Medulla oblongata (tissue), 1 donor: ENCODE results near the gene ARL17B.
"Not testable (repeated sequence)": the region's sequence is repeated elsewhere in the genome, so short reads cannot be mapped to it uniquely, and the experiment has no call there.

Source experiments
- DNase-seq: peaks from one replicate; pipeline ENCODE4 v3.0.0-alpha.2; 2015; ENCODE audit errors: extremely low spot score

The ARL17B gene

DNA sequence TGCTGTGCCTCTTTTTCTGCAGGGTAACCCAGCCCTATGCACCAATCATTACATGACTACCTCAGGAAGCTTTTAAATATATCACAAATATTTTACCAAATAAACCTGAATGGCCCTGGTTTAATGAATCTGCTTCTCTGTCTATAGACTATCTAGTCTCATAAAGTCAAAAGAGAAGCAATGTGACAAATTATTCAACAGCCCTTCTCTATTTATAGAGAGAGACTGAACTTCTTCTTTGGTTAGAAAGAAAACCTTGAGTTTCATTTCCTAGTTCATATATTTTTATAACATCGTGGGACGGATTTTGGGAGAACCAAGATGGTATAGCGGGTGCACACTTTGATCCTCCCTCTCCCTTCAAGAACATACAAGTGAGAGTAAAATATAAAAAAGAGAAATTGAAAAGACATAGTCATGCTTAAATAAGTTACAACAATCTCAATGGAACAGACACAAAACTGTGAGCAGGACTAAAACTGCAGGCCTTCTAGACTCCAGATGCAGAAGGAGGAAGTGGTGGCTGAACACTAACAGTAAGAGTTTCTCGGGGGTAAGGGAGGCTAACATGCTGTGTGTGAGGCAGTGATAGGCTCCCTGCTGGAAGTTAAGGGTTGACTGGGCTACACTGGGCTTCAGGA is 70.5 kb downstream of the ARL17B start:
- DNase-seq, result peak; percentile 77

DNA sequence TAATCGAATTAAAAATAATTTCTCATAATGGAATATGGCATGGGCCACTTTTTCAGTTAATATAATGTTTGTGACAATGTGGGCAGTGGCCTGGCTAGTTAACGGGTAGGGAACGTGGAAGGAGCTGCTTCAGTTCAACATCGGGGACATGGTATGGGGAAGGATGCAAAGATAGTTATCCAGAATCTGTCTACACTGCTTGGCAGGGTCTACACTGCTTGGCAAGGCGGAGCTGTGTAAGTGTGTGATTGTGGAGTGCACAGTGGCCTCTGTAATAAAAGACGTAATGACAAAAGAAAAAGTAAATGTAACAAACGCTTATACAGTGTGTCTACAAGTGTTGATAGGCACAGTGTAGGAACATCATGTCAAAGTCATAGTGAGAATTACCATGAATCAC is 74.0 kb downstream of the ARL17B start:
- DNase-seq, result not testable (repeated sequence)

DNA sequence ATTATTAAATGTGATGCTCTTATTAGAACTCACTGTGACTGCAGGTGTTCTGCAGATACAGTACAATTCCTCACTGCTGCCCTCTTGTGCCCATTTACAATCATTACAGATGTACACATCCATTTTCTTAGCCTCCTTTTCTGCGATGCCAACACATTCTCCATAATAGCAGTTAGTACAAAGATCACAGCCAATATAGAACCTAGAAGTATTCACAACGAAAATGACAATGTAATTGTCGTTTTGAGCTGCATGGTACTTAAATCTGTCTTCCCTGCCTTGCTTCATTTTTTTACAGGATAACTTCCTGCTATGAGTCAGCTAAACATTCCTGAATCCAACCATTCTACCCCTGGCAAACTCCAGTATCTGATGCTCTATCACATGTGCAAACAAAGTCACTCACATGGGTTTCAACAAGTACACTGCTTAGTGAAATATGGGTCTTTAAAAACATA is 74.8 kb downstream of the ARL17B start:
- DNase-seq, result peak; percentile 97

DNA sequence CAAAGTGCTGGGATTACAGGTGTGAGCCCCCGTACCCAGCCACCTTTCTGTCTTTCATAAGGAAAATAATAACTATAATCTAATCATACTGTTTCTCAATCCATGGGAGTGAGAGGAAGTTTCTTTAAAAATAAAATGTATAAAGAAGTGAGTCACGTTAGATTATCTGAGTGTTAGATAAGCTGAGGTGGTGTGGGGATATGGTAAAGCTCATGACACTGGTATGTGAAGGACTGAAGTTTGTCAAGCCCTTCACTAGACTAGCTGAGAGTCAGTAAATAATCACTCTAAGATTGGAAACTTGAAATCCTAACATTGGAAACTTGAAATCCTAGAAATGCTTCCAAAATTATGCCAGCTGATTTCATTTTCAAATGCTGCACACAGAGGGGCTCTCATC is 76.1 kb downstream of the ARL17B start:
- DNase-seq, result not testable (repeated sequence)

DNA sequence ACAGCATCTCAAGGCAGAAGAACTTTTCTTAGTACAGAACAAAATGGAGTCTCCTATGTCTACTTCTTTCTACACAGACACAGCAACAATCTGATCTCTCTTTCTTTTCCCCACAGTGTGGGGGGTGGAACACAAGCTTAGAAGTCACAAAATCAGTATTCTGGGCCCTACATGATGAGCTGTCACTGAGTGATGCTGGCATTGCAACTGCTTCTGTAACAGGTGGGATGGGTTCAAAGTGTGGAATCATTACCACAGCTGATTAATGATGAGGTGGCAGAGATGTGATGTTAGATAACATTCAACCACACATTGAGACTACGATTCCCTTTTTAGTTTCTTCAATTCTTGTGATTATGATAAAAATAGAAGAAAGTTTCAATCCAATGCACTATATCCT is 77.1 kb downstream of the ARL17B start:
- not testable (repeated sequence) for DNase-seq

DNA sequence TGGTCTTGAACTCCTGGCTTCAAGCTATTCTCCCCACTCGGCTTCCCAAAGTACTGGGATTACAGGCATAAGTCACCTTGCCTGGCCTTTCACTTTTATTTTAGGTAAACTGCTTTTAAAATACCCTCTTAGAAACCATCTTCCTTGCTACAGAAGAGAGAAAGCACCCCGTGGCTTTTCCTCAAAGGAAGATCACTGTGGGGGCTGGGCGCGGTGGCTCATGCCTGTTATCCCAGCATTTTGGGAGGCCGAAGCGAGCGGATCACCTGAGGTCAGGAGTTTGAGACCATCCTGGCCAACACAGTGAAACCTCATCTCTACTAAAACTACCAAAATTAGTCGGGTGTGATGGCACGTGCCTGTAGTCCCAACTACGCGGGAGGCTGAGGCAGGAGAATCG is 78.9 kb downstream of the ARL17B start:
- DNase-seq, result not testable (repeated sequence)

DNA sequence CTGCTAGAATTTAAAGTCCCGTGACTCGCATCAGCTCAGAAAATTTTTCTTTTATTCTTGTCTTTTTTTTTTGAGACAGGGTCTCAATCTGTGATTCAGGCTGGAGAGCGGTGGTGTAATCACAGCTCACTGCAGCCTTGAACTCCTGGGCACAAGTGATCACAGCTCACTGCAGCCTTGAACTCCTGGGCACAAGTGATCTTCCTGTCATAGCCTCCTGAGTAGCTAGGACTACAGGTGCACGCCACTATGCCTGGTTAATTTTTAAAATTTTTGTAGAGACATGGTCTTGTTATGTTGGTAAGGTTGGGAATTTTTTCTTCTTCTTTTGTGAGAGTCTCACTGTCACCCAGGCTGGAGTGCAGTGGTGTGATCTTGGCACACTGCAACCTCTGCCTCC is 80.2 kb downstream of the ARL17B start:
- DNase-seq, result not testable (repeated sequence)

DNA sequence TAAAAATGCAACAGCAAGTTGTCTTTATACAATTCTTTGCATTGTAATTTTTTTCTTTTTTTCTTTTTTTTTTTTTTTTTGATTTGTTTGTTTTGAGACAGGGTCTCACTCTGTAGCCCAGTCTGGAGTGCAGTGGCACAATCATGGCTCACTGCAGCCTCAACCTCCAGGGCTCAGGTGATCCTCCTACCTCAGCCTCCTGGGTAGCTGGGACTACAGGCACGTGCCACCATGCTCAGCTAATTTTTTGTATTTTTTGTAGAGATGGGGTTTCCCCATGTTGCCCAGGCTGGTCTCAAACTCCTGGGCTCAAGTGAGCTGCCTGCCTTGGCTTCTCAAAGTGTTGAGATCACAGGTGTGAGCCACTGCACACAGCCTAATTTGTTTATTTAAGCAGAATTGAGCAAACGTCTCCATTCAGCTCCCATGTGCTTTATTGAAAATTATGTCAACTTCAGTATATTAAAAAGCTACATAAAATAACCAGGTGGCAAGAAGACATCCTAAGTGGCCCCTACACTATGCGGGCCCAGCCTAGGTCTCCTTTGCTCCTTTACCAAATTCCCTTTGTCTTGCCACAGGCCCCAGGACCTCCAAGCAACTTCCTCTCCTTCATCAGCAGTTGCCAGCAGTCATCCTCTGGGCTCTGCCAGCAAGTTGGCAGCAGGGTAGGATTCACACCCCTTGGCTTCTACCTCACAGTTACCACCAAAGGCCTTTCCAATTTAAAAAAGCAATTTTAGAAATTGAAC is 84.7 kb downstream of the ARL17B start:
- DNase-seq, result peak; percentile 69

DNA sequence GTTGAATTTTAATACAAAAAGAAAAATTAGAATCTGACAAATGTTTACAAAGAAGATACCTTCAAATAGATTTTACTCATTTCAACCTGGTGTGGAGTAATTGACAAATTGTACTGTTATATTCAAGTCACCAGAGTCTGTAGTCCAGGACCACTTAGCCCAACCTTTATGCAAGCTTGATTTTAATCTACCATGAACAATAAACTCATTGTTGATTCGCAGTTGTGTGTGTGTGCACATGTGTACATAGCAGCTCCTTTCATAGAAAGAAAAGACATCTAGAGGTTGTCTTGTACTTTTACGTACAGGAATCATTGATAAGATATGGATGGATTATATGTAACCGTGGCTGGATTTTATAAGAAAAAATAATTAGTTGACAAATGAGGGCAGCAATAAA is 87.3 kb downstream of the ARL17B start:
- DNase-seq, result no peak

DNA sequence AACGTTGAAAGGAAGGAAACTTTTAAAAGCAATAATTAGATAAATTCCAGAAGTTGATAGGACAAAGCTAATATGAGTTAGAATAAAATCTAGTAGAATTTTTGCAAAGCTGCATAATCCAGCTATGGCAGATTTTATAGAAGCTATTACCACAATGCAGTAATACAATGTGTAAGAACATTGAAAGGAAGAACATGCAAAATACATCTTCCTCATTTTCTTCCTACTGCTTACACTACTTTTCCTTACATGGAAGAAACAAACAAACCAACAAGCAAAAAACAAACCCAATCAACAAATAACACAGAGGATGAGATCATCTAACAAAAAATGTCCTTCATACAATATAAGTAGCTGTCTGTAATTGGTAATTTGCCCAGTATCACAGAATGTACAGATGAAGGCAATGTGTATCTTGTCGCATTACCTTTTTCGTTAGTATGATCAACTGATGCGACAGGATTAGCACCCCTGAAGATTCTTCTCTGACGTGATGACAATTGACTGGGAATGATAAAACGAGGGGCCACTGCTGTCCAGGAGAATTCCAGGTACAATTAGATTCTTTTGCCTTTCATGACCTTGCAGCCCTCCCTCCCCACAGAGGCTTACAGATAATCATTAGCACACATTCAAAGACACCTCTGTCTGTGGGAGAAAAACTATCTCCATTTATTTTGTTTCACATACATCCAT is 87.9 kb downstream of the ARL17B start:
- no peak for DNase-seq

DNA sequence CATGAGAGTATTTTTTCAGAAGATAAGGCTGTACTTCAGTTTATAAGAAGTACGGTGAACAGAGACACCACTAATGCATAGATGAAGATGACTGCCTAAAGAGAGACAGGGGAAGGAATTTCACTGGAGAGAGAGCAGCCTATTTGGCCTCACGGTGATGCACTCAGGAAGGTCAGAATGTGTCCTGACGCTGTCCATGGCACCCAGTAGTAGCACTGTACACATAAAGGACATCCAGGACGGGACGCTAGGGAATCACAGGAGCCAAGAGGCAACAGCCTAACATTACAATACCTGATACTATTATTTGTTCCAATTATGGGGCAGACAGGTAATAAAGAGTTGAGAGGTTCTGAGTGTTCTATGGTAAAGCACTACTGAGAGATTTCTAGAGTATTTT is 91.5 kb downstream of the ARL17B start:
- DNase-seq, result no peak

DNA sequence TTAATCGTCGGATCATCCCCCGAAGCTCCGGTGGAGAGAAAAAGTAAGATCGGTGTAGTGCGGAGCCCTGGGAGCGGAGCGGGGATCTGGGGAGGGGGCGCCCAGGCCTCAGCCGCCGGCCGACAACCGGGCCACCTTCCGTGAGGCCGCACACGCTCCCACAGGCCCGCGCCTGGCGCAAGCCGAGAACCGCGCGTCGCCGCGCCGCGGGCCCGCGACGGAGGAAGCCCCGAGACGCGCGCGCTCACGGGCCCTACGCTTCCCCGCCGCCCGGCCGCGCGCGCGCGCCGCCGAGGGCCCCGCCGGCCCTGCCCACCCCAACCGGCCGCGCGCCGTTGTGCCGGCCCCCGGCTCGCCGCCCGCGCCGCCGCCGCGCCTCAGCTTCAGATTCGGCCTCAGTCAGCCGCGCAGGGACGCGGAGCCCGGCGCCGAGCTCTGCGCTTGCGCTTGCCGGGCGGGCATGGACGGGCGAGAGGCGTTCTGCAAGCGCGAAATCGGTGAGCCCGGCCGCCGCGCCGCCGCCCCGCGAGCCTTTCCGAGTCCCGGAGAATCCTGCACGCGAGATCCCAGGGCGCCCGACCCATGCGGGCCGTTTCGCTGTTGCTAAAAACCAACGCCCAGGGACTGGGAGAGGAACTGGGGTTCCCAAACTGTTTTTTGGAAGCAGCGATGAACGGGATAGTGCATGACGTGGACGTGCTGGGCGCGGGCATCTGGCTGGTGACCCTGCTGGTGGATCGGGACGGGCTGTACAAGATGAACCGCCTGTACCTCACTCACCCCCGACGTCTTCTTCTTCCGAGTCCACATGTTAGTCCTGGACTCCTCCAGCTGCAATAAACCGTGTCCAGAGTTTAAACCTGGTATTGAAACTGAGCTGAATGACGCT is 94.7 kb downstream of the ARL17B start:
- peak; percentile 90 for DNase-seq

DNA sequence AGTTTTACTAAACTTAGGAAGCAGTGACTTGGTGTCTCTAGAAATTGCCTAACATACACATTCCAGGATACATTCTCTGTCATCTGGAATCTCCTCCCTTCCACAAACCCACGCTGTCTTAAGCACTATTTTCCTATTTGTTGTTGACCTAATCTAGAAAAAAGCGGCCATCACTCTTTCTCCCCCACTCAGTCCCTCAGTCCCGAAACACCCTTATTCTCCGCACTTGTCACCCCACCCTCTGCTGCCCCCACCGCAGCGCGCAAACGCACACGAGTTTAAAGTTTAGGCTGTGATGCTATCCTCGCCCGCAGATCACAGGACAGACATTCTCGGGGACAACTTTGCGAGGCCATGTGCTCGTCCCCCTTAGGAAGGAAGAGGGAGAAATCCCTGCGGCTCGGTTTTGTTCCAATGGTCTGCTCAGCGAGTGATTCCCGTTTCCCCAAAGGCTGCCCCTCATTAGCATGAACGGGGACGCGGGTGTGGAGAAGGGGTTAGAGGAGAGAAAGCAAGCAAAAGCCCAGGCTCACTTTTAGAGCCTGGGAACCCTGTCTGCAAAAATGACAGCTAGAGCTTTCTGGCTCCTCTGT is 95.4 kb downstream of the ARL17B start:
- peak; percentile 57 for DNase-seq

DNA sequence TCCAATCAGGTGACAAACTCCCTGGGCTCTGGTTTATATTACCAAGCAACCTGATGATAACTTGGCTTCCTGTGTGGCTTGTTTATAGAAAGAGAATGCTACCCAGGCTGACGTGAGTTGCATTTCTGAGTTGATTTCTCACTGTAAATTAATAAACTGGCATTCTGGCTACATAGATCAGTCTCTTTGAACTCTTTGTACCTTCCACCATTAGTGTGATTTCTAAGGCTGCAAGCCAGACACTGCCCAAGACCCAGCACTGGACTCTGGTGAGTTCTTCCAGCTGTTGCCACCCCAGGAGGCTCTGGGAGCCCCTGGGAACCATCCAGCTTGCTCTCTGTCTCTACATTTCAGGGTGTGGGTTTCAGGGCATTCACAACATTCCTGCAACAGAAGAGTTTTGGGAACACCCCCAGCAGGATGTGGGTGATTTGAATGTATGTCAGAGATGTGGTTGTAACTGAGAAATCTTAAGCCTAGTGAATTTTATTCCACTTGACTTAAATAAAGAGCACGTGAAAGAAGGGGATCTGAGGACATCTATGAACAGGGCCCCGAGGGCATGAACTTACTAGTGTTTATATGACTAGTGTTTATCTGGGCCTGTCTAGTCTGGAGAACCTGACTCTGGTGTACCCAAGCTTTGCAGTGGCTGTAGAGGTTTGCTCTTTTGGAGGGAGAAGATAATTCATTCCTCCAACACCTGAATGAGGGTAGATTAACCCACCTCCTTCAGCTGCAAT is 96.9 kb downstream of the ARL17B start:
- no peak for DNase-seq

DNA sequence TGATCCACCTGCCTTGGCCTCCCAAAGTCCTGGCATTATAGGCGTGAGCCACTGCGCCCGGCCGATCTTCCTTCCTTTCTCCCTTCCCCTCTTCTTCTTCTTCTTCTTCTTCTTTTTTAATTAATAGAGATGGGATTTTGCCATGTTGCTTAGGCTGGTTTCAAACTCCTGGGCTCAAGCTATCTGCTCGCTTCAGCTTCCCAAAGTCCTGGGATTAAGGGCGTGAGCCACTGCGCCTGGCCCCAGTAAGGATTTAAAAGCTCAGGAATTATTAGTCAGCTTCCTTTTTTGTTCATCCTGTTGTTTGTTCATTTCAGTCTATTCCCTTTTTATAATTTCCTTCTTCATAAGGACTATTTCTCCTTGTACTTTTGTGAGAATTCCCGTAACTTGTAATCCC is 99.3 kb downstream of the ARL17B start:
- no peak for DNase-seq

DNA sequence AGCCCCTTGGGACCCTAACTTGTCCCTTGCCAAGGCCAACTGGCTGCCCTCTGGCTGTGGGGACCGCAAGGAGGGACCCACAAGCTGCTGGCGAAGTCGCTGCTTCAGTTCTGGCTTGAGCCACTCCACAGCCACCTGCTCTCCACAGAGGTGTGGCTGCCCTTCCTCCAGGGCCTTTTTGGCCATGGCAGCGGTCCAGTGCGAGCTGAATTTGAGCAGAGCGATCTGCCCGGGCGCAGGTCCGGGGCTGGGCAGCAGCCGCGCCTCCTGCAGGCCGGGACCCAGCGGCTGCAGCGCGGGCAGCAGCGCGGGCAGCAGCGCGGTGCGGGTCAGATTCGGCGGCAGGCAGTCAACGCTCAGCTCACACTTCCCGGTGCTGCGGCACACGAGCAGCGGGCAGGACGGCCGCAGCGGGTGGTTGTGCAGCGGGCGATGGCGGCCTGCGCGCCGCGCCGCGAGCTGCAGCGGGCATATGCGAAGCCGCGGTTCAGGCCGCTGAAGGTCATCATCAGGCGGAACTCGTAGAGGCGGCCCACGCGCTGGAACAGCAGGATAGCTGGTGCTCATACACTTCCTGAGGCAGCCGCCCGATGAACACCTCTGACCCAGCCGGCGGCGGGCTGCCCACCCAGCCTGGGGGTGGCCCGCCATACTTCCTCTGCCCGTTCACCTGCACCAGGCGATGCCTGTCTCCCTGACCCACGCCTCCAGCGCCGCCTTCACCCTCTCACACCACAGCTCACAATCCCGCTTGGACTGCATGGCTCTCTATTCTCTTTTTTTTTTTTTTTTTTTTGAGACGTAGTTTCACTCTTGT is 101.5 kb downstream of the ARL17B start:
- not testable (repeated sequence) for DNase-seq

DNA sequence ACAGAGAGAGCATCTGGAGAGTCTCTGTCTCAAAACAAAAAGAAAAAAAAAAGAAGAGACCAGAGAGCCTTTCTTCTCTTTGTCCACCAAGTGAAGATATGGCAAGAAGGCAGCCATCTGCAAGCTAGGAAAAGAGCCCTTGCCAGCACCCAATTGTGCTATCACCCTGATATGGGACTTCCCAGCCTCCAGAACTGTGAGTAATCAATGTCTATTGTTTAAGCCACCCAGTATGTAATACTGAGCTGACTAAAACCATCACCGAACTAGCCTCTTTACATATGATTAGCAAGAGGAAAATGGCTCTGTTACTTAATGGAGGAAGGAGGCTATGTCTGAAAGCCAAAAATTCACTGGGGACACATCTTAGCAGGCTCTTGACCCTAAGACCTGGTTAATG is 105.2 kb downstream of the ARL17B start:
- DNase-seq, result not testable (repeated sequence)

DNA sequence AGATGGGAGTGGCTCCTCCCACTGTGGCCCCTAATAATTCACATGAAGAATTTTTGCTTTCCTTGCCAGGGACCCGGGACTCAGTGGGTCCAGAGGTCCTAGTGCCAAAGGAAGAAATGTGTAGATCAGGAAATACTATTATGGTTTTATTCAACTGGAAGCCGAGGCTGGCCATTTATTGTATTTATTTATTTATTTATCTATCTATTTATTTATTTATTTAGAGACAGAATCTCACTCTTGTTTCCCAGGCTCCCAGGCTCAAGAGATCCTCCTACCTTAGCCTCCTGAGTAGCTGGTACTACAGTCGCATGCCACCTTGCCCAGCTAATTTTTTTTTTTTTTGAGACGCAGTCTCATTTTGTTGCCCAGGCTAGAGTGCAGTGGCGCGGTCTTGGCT is 107.4 kb downstream of the ARL17B start:
- not testable (repeated sequence) for DNase-seq

DNA sequence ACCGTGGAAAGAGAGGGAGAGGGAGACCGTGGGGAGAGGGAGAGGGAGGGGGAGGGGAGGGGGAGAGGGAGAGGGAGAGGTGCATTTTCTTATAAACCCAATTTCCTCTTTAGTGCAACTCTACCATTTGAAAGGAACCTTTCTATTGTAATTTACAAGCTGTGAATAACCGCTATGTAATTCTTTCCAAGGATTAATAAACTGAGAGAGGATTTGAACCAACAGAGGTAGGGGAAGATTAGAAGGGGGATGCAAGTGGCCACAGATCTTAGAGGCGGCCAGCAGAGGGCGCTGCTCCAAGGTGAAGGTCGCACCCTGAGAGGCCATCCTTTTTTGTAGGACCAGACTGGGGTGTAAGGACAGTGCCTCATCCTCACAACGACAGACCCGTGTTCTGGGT is 107.8 kb downstream of the ARL17B start:
- peak; percentile 75 for DNase-seq

DNA sequence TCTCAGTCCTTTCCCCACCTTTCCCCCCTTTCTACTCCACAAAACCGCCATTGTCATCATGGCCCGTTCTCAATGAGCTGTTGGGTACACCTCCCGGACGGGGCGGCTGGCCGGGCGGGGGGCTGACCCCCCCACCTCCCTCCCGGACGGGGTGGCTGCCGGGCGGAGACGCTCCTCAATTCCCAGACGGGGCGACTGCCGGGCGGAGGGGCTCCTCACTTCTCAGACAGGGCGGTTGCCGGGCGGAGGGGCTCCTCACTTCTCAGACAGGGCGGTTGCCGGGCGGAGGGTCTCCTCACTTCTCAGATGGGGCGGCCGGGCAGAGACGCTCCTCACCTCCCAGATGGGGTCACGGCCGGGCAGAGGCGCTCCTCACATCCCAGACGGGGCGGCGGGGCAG is 108.8 kb downstream of the ARL17B start:
- DNase-seq, result not testable (repeated sequence)
